LNCaP clone FGC (cell line): ENCODE measurements around the gene SDCCAG8.

Experiments used
- DNase-seq: peaks from one replicate; pipeline ENCODE4 v3.0.0-alpha.2; 2011; ENCODE audit warnings: low read depth
- H3K4me3 ChIP-seq: 2 replicates; pipeline ENCODE4 v1.5.1; 2011; ENCODE audit warnings: mild to moderate bottlenecking, low read depth, low read length, control low read depth
- TF ChIP-seq, protein P1 (sequence below): IDR thresholded peaks from 2 replicates; pipeline ENCODE4 v1.5.1; 2012; ENCODE audit warnings: mild to moderate bottlenecking; ENCODE audit not compliant: control insufficient read depth, insufficient read depth; ENCODE audit errors: extremely low read depth

Gene SDCCAG8

DNA sequence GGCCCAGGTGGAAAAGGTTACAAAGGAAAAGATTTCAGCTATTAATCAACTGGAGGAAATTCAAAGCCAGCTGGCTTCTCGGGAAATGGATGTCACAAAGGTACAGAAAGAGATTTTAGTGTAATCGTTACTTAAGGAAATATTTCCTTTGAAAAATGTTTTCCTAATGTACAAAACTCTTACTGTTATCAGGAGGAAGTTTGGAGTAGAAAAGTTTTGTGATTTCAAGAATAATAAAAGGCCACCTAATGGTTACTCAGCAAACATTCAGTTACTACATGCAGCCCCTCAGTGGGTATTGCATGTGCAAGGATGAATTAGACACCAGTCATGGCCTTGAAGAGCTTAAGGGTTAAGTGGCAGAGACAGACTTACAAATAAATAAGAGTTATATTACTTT, 85.2 kb downstream of the SDCCAG8 start:
- no peak overlapping the region for H3K4me3 ChIP-seq
- TF ChIP-seq, protein P1, sequence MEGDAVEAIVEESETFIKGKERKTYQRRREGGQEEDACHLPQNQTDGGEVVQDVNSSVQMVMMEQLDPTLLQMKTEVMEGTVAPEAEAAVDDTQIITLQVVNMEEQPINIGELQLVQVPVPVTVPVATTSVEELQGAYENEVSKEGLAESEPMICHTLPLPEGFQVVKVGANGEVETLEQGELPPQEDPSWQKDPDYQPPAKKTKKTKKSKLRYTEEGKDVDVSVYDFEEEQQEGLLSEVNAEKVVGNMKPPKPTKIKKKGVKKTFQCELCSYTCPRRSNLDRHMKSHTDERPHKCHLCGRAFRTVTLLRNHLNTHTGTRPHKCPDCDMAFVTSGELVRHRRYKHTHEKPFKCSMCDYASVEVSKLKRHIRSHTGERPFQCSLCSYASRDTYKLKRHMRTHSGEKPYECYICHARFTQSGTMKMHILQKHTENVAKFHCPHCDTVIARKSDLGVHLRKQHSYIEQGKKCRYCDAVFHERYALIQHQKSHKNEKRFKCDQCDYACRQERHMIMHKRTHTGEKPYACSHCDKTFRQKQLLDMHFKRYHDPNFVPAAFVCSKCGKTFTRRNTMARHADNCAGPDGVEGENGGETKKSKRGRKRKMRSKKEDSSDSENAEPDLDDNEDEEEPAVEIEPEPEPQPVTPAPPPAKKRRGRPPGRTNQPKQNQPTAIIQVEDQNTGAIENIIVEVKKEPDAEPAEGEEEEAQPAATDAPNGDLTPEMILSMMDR: no peak
- no peak for DNase-seq

DNA sequence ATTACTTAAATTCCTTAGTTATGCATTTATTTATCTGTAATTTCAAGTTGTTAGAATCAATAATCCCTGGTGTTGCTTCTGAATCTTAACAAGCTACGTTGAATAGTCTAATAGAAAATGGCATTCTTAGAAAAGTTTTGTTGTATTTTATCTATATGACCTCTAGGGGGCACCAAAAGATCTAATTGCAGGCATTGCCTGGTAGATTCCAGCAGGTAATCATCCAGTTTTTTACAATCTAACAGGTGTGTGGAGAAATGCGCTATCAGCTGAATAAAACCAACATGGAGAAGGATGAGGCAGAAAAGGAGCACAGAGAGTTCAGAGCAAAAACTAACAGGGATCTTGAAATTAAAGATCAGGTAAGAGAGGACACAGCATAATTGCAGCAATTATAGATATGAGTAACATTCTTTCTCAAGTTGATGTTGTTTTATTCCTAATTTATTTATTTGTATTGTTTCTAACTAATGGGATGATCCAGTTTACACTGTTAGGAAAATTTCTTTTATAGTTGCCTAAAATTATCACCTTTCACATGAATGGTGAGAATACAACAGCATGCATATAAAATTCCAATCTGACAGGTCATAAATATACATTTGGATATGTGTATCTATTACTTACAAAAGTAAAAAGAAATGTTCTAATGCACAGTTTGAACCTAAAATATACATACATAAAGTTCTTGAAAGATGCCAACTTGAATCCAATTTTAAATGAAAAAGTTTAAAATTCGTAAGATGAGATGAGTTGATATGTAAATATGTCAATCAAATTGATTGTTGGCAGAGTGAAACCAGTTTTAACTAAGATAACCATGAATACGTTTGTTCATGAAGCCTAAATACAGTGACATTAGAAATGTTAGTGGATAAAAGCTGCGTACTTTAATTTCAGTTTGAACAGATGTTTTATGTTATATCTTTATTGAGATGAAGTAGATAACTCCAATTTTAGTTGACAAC, 88.4 kb downstream of the SDCCAG8 start:
- DNase-seq: peak; percentile 22
- TF ChIP-seq, protein P1: peak; percentile 51
- H3K4me3 ChIP-seq: no peak overlapping the region

DNA sequence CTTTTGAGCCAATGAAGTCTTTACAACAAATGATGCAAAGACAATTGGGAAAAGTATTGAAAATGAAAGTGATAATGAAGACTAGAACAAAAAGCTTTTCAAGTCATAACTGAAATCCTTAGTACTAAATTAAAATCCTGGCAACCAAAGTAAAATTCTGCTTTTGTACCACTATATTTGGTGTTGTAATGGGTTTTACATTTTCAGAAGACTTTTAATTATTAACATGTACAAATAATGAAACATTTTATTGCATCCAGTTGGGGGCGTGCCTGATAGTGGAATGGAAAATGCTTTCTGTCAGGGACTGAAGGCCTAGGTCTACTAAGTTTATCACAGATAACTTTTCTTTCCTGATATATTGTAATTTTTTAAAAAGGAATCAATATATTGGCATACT, 89.4 kb downstream of the SDCCAG8 start:
- DNase-seq: no peak
- H3K4me3 ChIP-seq: no peak overlapping the region
- TF ChIP-seq, protein P1: peak; percentile 57

DNA sequence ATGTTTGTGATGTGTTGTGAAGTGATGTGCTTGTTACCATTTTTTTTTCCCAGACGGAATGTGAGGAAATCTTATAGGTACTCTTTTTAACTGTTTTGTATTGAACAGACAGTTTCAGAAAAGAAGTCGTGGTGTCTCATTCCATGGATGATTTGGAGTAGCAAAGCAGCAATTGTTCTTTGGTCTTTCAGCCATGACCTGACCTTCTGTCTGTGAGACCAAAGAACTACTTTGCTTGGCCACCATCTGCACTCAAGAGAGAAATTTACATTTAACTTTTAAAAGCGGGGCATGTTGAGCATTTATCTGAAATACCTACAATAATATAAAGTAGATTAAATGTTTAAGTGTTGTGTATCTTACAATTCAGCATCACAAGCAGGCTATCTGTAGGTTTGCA, 90.2 kb downstream of the SDCCAG8 start:
- TF ChIP-seq, protein P1: no peak
- no peak overlapping the region for H3K4me3 ChIP-seq
- DNase-seq: no peak

DNA sequence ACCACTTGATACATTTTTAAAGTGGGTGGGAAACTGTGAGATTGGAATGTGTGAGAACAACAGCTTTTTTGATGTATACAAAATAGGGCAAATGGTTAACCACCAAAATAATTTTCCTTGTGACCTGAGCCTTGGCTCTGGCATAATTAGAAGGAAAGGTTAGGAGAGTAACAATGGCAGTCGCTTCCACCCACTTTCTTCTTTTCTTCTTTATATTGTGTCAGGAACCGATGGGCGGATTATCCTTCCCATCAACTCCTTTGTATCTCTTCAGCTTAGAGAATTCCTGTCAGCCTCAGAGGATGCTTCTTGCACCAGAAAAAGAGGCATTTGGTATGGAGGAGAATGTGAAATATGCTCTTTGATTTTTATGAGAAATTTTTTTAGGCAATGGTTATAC, 90.6 kb downstream of the SDCCAG8 start:
- H3K4me3 ChIP-seq: no peak overlapping the region
- no peak for DNase-seq
- TF ChIP-seq, protein P1: no peak

DNA sequence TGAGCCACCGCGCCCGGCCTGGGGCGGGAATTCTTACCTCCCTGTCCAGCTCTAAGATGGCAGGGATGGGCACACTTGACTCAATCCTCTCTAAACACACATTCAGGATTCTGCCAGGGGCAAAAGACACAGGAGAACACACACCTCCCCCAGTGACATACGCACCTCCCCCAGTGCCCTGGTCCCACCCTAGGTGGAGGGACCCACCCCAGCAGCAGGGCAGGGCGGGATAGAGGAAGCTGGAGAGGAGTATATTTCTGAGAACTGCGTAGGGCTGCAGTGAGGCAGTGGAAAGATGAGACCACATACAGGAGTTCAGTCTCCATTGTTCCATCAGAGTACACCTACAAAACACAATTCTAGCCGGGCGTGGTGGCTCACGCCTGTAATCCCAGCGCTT, 92.5 kb downstream of the SDCCAG8 start:
- no peak for DNase-seq
- no peak overlapping the region for H3K4me3 ChIP-seq
- TF ChIP-seq, protein P1: no peak
